B cell (primary cell): ENCODE data around the gene LPCAT3. TPM values are rescaled to one million over a fixed set of nuclear protein-coding genes. Genes with fewer than 3 reads are reported as not detected.

Source experiments
- ATAC-seq: fragments of 200-7000 bp; cut with Tn5 transposase; one replicate; pipeline ENCODE4 v1.10.0; 2021; ENCODE audit warnings: low read depth, mild to moderate bottlenecking, moderate number of reproducible peaks, moderate library complexity
- CTCF ChIA-PET: fragments of 350-600 bp; sonication (Branson Sonifier 250); formaldehyde crosslinking; loops from one replicate; lab custom pipeline; 2021; ENCODE audit warnings: antibody characterized with exemption, inconsistent platforms; lab: Charles Lee
- POLR2A ChIA-PET: fragments of 350-600 bp; sonication (Branson Sonifier 250); formaldehyde crosslinking; loops from one replicate; lab custom pipeline; 2021; ENCODE audit warnings: antibody characterized with exemption; lab: Charles Lee
- DNase-seq: peaks from one replicate; pipeline ENCODE4 v3.0.0; 2013
- H2AFZ ChIP-seq: 2 replicates; pipeline ENCODE4 v1.6.1; 2012; ENCODE audit warnings: mild to moderate bottlenecking, low read depth, low read length; ENCODE audit not compliant: insufficient read depth, poor library complexity, severe bottlenecking
- H3K27ac ChIP-seq, 2 donors: 1 replicate in 1 of 2; 2 replicates in 1 of 2; pipeline ENCODE4 v1.5.1; 2012 to 2013; ENCODE audit warnings: low read length in 2 of 2, mild to moderate bottlenecking in 2 of 2, moderate library complexity in 1 of 2
- H3K27me3 ChIP-seq, 4 experiments: fragments of 200-600 bp in 1 of 4; sonication (generic) in 1 of 4; replicated peaks in 1 of 4; 1 replicate in 2 of 4; 2 replicates in 2 of 4; pipeline versions ENCODE4 v1.6.1 to v1.7.0; 2013 to 2016; ENCODE audit warnings: low read length in 3 of 4, mild to moderate bottlenecking in 2 of 4, mixed read lengths in 1 of 4, moderate library complexity in 1 of 4; ENCODE audit not compliant: insufficient read depth in 4 of 4, control insufficient read depth in 3 of 4; ENCODE audit errors: control extremely low read depth in 1 of 4
- H3K36me3 ChIP-seq, 2 experiments: replicated peaks in 1 of 2; 1 replicate in 1 of 2; 2 replicates in 1 of 2; pipeline versions ENCODE4 v1.6.1 to v1.7.1; 2013; ENCODE audit warnings: low read length in 1 of 2; ENCODE audit not compliant: insufficient read depth in 2 of 2, control insufficient read depth in 1 of 2; ENCODE audit errors: control extremely low read depth in 1 of 2, extremely low read depth in 1 of 2
- H3K4me1 ChIP-seq, 2 donors: fragments of 200-600 bp in 1 of 2; sonication (generic) in 1 of 2; 1 replicate in 1 of 2; 2 replicates in 1 of 2; pipeline versions ENCODE4 v1.5.1 to v1.6.1; 2013 to 2017; ENCODE audit warnings: low read length in 2 of 2; ENCODE audit not compliant: control insufficient read depth in 2 of 2, insufficient read depth in 2 of 2
- H3K4me2 ChIP-seq: replicated peaks from 2 replicates; pipeline ENCODE3; 2012; ENCODE audit warnings: mild to moderate bottlenecking, low read depth, low read length; ENCODE audit not compliant: poor library complexity, severe bottlenecking
- H3K4me3 ChIP-seq, 5 experiments: fragments of 200-600 bp in 1 of 5; sonication (generic) in 1 of 5; 1 replicate in 3 of 5; 2 replicates in 2 of 5; pipeline versions ENCODE4 v1.5.1 to v1.7.0; 2011 to 2016; ENCODE audit warnings: low read length in 4 of 5, mild to moderate bottlenecking in 4 of 5, low read depth in 2 of 5, control low read depth in 1 of 5, moderate library complexity in 1 of 5; ENCODE audit not compliant: insufficient read depth in 1 of 5; ENCODE audit errors: control extremely low read depth in 1 of 5, extremely low read depth in 1 of 5
- H3K79me2 ChIP-seq: fragments of 200-600 bp; sonication (generic); one replicate; pipeline ENCODE4 v1.6.0; 2016; ENCODE audit warnings: low read length; ENCODE audit not compliant: control insufficient read depth, insufficient read depth
- H3K9ac ChIP-seq: fragments of 200-600 bp; sonication (generic); 2 replicates; pipeline ENCODE4 v1.6.1; 2017; ENCODE audit warnings: mild to moderate bottlenecking, low read length, moderate library complexity
- H3K9me3 ChIP-seq, 3 donors: one replicate each; pipeline versions ENCODE4 v1.6.1 to v1.7.1; 2013; ENCODE audit warnings: low read length in 2 of 3; ENCODE audit not compliant: control insufficient read depth in 2 of 3, insufficient read depth in 1 of 3; ENCODE audit errors: control extremely low read depth in 1 of 3
- H4K20me1 ChIP-seq: 2 replicates; pipeline ENCODE4 v1.6.0; 2012; ENCODE audit warnings: mild to moderate bottlenecking, low read length; ENCODE audit not compliant: insufficient read depth, control insufficient read depth, poor library complexity, severe bottlenecking
- H3K27ac Mint-ChIP-seq: one replicate; pipeline ENCODE4 v1.8.0; 2021; ENCODE audit warnings: mixed read lengths
- H3K27me3 Mint-ChIP-seq: one replicate; pipeline ENCODE4 v1.8.0; 2021; ENCODE audit warnings: mixed read lengths
- H3K4me1 Mint-ChIP-seq: one replicate; pipeline ENCODE4 v1.8.0; 2021; ENCODE audit warnings: mixed read lengths
- H3K4me3 Mint-ChIP-seq: one replicate; pipeline ENCODE4 v1.8.0; 2021; ENCODE audit warnings: mixed read lengths
- H3K9me3 Mint-ChIP-seq: one replicate; pipeline ENCODE4 v1.8.0; 2022; ENCODE audit warnings: mixed read lengths; ENCODE audit not compliant: insufficient read depth
- EZH2 ChIP-seq: IDR thresholded peaks from 2 replicates; pipeline ENCODE4 v1.6.1; 2012; ENCODE audit warnings: borderline replicate concordance, low read depth, mild to moderate bottlenecking, moderate library complexity, low read length; ENCODE audit not compliant: insufficient read depth, poor library complexity, severe bottlenecking
- WGBS: methylation state at CpG from one replicate; pipeline ENCODE4 v1.1.5; 2013; ENCODE audit warnings: missing lambda C conversion rate; ENCODE audit not compliant: insufficient coverage; 5-methylcytosine and 5-hydroxymethylcytosine counted together
- intact Hi-C: fragments of 100-400 bp; cut with micrococcal nuclease; formaldehyde crosslinking; loops from one replicate; pipeline ENCODE4 v1.10.0; 2022
- polyA plus RNA-seq: library from polyadenylated mRNA; depleted of rRNA; stranded (reverse); fragments of >200 nt; gene quantifications from 2 replicates; pipeline ENCODE4 v1.2.3, GENCODE V29; 2012
- total RNA-seq, 2 donors: library from RNA; stranded (reverse); fragments of 120-200 nt in 1 of 2; gene quantifications; 1 replicate in 1 of 2; 2 replicates in 1 of 2; pipeline versions ENCODE4 v1.2.3 to v1.2.4, GENCODE V29; 2013 to 2022
- TF ChIP-seq, protein P1 (sequence below): fragments of 200-600 bp; IDR thresholded peaks from one replicate; pipeline ENCODE4 v1.8.0; 2022; ENCODE audit warnings: antibody characterized with exemption, mild to moderate bottlenecking

The LPCAT3 gene
- total and polyA plus RNA-seq, 2 donors (not counting 1 experiment from before 2014, with no cell fraction given): 17.6 to 26.2 TPM

DNA sequence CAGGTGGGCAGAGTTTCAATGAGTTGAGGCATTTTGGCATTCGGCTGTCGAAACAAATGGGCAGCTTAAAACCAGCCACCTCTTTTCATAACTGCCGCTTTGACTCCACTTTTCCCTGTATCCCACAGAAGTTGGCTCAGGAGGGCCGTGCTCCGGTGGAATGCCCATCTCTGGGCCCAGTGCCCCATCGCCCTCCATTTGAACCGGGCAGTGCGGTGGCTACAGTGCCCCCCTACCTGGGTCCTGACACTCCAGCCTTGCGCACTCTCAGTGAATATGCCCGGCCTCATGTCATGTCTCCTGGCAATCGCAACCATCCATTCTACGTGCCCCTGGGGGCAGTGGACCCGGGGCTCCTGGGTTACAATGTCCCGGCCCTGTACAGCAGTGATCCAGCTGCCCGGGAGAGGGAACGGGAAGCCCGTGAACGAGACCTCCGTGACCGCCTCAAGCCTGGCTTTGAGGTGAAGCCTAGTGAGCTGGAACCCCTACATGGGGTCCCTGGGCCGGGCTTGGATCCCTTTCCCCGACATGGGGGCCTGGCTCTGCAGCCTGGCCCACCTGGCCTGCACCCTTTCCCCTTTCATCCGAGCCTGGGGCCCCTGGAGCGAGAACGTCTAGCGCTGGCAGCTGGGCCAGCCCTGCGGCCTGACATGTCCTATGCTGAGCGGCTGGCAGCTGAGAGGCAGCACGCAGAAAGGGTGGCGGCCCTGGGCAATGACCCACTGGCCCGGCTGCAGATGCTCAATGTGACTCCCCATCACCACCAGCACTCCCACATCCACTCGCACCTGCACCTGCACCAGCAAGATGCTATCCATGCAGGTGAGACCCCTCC, 79.7 kb downstream of the LPCAT3 start:
- intact Hi-C loops: loop anchor here (1.0 to 5.0 kb wide), 4 partner anchors 14 to 86 kb away; partner anchors contain the start of genes CDCA3, EMG1, PHB2 and SPSB2
- 91% methylated on average over 32 of the region's 32 CpGs for WGBS
- DNase-seq: no peak
- Histone ChIP-seq H3K9ac (no peak overlapping the region), H3K36me3 (peaks cover 0 to 18% of the 10 kb centered on the region in 2 experiments), H2AFZ (peak overlapping the region; percentile 63), H3K4me1 (peaks cover 24 to 40% of the 10 kb centered on the region in 2 donors), H3K79me2 (peaks cover 20% of the 10 kb centered on the region), H3K27ac (peak overlapping the region; percentile 88 to 91), H3K9me3 (no peaks in the 10 kb centered on the region), H4K20me1 (no peaks in the 10 kb centered on the region), H3K27me3 (no peaks in the 10 kb centered on the region), H3K4me3 (peak overlapping the region in 2 of 5 experiments; percentile 7 to 38), H3K4me2 (peak overlapping the region; percentile 97)
- TF ChIP-seq, protein P1, sequence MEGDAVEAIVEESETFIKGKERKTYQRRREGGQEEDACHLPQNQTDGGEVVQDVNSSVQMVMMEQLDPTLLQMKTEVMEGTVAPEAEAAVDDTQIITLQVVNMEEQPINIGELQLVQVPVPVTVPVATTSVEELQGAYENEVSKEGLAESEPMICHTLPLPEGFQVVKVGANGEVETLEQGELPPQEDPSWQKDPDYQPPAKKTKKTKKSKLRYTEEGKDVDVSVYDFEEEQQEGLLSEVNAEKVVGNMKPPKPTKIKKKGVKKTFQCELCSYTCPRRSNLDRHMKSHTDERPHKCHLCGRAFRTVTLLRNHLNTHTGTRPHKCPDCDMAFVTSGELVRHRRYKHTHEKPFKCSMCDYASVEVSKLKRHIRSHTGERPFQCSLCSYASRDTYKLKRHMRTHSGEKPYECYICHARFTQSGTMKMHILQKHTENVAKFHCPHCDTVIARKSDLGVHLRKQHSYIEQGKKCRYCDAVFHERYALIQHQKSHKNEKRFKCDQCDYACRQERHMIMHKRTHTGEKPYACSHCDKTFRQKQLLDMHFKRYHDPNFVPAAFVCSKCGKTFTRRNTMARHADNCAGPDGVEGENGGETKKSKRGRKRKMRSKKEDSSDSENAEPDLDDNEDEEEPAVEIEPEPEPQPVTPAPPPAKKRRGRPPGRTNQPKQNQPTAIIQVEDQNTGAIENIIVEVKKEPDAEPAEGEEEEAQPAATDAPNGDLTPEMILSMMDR: peak; percentile 22
- TF ChIP-seq EZH2: no peak
- Mint-ChIP-seq H3K27ac (peak overlapping the region; percentile 97), H3K9me3 (no peaks in the 10 kb centered on the region), H3K27me3 (no peaks in the 10 kb centered on the region), H3K4me3 (peak overlapping the region; percentile 87), H3K4me1 (peaks cover 39% of the 10 kb centered on the region)
- POLR2A ChIA-PET: interaction anchor here (0.6 to 18.5 kb wide), 12 partner anchors 9 to 186 kb away, joined by 3 to 662 read pairs (median 5); partner anchors contain the start of genes ATN1, LPCAT3, LRRC23 and MLF2
- no peak for ATAC-seq
- CTCF ChIA-PET: interaction anchor here (0.7 to 16.6 kb wide), 18 partner anchors 8 to 249 kb away, joined by 3 to 944 read pairs (median 8); partner anchors contain the start of genes ENO2, MLF2, PTPN6 and SPSB2
